Nephron (organoid): ENCODE data around the gene KLF15.

Experiments used
- H3K27ac Mint-ChIP-seq, 3 experiments: 2 replicates each; pipeline ENCODE4 v1.8.0; 2020; ENCODE audit warnings: mixed read lengths in 3 of 3, mild to moderate bottlenecking in 2 of 3, moderate library complexity in 1 of 3
- H3K27me3 Mint-ChIP-seq: 2 replicates; pipeline ENCODE4 v1.8.0; 2021; ENCODE audit warnings: low read depth, mild to moderate bottlenecking, moderate library complexity, mixed read lengths
- H3K36me3 Mint-ChIP-seq: 2 replicates; pipeline ENCODE4 v1.8.0; 2020; ENCODE audit warnings: low read depth, mixed read lengths
- H3K4me1 Mint-ChIP-seq: 2 replicates; pipeline ENCODE4 v1.8.0; 2020; ENCODE audit warnings: mixed read lengths
- H3K4me3 Mint-ChIP-seq, 3 experiments: 2 replicates each; pipeline ENCODE4 v1.8.0; 2020; ENCODE audit warnings: mild to moderate bottlenecking in 3 of 3, mixed read lengths in 3 of 3, moderate library complexity in 2 of 3
- H3K9me3 Mint-ChIP-seq: 2 replicates; pipeline ENCODE4 v1.8.0; 2020; ENCODE audit warnings: mixed read lengths
- TF ChIP-seq, protein P1 (sequence below), 3 experiments: fragments of 200-600 bp; sonication (generic); IDR thresholded peaks; one replicate each; pipeline ENCODE4 v1.5.0; 2021; ENCODE audit warnings: antibody characterized with exemption in 3 of 3; ENCODE audit not compliant: unreplicated experiment in 3 of 3

The KLF15 gene

GRCh38 chr3:126309165-126309564, 48.0 kb downstream of the KLF15 start:
- Mint-ChIP-seq H3K27me3 (peaks cover 4% of the 10 kb centered on the region), H3K9me3 (peaks cover 17% of the 10 kb centered on the region), H3K4me1 (no peaks in the 10 kb centered on the region), H3K36me3 (no peaks in the 10 kb centered on the region), H3K27ac (no peak overlapping the region), H3K4me3 (no peak overlapping the region)
- TF ChIP-seq, protein P1, sequence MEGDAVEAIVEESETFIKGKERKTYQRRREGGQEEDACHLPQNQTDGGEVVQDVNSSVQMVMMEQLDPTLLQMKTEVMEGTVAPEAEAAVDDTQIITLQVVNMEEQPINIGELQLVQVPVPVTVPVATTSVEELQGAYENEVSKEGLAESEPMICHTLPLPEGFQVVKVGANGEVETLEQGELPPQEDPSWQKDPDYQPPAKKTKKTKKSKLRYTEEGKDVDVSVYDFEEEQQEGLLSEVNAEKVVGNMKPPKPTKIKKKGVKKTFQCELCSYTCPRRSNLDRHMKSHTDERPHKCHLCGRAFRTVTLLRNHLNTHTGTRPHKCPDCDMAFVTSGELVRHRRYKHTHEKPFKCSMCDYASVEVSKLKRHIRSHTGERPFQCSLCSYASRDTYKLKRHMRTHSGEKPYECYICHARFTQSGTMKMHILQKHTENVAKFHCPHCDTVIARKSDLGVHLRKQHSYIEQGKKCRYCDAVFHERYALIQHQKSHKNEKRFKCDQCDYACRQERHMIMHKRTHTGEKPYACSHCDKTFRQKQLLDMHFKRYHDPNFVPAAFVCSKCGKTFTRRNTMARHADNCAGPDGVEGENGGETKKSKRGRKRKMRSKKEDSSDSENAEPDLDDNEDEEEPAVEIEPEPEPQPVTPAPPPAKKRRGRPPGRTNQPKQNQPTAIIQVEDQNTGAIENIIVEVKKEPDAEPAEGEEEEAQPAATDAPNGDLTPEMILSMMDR (IDR thresholded peaks at IDR 0.05; ENCODE audit: unreplicated experiment in 3 of 3), result no peak

DNA sequence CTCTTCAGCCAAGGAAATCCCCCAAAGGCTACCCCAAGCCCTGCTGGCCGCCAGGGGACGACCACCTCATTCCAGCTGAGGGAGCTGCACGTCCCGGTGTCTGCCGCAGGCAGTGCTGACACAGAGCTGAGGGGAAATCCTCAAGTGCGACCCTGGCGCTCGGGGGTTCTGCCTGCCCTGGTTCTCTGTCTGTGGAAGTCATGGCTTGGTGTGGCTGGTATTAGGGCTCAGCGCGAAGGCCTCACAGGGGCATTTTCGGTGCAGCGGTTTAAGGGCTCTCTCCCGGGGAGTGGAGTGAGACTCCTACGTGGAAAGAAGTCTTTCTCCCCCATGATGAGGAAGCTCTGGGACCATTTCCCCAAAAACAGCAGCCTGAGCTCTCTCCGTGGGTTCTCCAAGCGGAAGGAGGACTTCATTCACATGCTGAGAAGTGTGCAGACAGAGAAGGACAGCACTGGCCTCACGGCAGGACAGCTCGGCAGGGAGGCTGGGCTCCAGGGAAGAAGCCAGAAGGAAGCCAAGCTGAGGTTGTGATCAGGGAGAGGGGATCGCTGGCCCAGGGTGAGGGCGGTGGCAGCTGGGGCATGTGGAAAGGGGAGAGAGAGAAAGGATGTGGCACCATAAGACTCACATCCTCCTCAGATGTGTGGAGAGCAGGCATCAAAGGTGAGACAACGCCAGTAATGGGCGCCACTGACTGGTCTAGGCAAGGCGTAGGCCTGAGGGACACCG, 48.6 kb downstream of the KLF15 start:
- Mint-ChIP-seq H3K27ac (no peak overlapping the region), H3K27me3 (peaks cover 2% of the 10 kb centered on the region)

DNA sequence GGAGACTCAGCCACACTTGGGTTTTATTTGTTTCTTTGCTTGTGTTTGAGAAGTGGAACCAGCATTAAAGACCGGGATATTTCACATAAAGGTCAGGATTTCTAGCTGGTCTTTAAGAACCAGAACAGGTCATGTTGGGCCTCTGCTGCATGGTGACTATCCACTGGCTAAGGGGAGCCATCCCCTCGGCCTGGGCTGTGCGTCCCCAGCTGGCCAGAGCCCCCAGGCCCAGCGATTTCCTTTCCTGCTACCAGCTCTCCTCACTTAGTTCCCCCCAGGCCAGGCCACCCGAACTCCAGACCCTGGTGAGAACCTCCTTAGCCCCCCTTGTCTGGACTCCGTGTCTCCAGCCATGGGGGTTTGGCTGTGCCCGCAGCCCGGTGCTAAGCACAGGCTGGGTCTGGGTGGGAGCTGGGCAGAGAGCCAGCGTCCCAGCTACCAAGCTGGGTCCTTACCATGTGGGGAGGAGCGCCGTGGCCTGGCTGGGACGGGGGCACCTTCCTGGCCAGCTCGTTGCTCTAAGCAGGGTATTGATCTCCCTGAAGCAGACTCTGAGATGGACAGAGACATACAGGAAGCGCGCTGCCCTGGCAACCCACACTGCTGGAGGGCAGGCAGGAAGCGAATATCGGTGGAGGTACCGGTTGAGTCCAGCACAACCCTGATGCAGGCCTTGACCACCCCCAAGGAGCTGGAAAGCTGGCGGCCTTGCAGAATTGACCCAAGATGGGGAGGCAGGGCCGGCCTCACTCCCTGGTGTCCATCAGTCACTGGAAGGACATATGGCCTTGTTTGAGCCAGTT, 49.4 kb downstream of the KLF15 start:
- peaks cover 29% of the 10 kb centered on the region for H3K9me3 Mint-ChIP-seq
- no peaks in the 10 kb centered on the region for H3K36me3 Mint-ChIP-seq
- no peaks in the 10 kb centered on the region for H3K27me3 Mint-ChIP-seq
- no peak overlapping the region for H3K27ac Mint-ChIP-seq
- no peaks in the 10 kb centered on the region for H3K4me1 Mint-ChIP-seq
- TF ChIP-seq, protein P1 (IDR thresholded peaks at IDR 0.05; ENCODE audit: unreplicated experiment in 3 of 3), result no peak
- H3K4me3 Mint-ChIP-seq, result no peak overlapping the region

More for the DNA sequence above, 48.6 kb downstream of the KLF15 start:
- Mint-ChIP-seq H3K9me3 (peaks cover 22% of the 10 kb centered on the region), H3K4me1 (no peaks in the 10 kb centered on the region), H3K4me3 (no peak overlapping the region), H3K36me3 (no peaks in the 10 kb centered on the region)
- TF ChIP-seq, protein P1 (IDR thresholded peaks at IDR 0.05; ENCODE audit: unreplicated experiment in 3 of 3), result no peak

DNA sequence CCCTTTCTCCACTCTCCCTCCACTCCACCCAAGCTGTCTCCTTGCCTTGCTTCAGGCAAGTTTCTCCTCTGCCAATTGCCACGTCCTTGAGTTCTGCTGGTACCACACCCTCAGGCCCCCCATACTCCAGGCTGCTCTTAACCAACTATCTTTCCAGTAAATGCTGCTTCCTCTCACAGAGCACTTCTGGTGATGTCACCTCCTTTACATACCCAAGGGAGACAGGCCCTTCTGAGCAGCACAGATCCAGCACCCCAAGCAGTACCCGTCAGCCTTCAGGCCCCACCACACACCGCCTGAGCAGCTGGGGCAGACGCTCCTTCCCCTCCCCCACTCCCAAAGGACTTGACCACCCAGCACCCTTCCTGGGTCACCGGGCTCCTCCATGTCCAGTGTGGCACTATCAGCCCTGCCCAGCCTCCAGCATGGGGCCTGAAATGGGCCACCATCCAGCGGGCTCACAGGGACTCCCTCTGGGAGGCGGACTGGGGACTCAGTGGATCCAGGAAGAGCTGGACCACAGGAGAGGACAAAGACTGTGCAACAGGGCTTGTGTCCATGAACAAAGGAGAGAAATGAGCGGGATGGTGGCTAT, 50.2 kb downstream of the KLF15 start:
- H3K36me3 Mint-ChIP-seq, result no peaks in the 10 kb centered on the region
- no peak overlapping the region for H3K27ac Mint-ChIP-seq
- no peaks in the 10 kb centered on the region for H3K4me1 Mint-ChIP-seq
- H3K4me3 Mint-ChIP-seq, result no peak overlapping the region
- peaks cover 32% of the 10 kb centered on the region for H3K9me3 Mint-ChIP-seq
- TF ChIP-seq, protein P1 (IDR thresholded peaks at IDR 0.05; ENCODE audit: unreplicated experiment in 3 of 3), result no peak
- H3K27me3 Mint-ChIP-seq, result no peaks in the 10 kb centered on the region

DNA sequence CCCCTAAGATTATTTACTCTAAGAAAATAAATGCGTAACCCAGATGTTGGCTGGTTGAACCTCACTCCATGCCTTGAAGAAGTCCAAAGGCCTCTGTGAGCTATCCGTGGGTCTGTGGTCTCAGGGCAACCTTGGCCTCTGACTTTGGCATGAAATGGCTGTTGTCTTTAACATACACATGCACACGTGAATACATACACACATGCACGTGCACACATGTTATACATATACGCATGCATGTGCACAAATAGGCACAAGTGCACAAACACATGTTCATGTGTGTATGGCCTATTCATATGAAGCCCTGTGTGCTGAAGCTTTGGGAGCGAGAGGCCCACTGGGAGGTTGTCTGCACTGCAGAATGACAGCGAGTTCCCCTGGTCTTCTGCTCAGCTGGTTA, 50.8 kb downstream of the KLF15 start:
- H3K27ac Mint-ChIP-seq, result no peak overlapping the region
- H3K27me3 Mint-ChIP-seq, result no peaks in the 10 kb centered on the region
- TF ChIP-seq, protein P1 (IDR thresholded peaks at IDR 0.05; ENCODE audit: unreplicated experiment in 3 of 3), result no peak
- no peak overlapping the region for H3K4me3 Mint-ChIP-seq
- peaks cover 29% of the 10 kb centered on the region for H3K9me3 Mint-ChIP-seq
- H3K36me3 Mint-ChIP-seq, result no peaks in the 10 kb centered on the region
- no peaks in the 10 kb centered on the region for H3K4me1 Mint-ChIP-seq
